HG02840 (cell line): Measurements from ENCODE around the gene TEKTIP1.
"Not testable (repeated sequence)": the region's sequence is repeated elsewhere in the genome, so short reads cannot be mapped to it uniquely, and the experiment has no call there.

Experiments
- ATAC-seq: cut with Tn5 transposase; IDR thresholded peaks from one replicate; pipeline ENCODE4 v1.9.1; 2021; ENCODE audit warnings: mild to moderate bottlenecking, moderate library complexity, moderate number of reproducible peaks; ENCODE audit not compliant: unreplicated experiment, low FRiP score

The TEKTIP1 gene

DNA sequence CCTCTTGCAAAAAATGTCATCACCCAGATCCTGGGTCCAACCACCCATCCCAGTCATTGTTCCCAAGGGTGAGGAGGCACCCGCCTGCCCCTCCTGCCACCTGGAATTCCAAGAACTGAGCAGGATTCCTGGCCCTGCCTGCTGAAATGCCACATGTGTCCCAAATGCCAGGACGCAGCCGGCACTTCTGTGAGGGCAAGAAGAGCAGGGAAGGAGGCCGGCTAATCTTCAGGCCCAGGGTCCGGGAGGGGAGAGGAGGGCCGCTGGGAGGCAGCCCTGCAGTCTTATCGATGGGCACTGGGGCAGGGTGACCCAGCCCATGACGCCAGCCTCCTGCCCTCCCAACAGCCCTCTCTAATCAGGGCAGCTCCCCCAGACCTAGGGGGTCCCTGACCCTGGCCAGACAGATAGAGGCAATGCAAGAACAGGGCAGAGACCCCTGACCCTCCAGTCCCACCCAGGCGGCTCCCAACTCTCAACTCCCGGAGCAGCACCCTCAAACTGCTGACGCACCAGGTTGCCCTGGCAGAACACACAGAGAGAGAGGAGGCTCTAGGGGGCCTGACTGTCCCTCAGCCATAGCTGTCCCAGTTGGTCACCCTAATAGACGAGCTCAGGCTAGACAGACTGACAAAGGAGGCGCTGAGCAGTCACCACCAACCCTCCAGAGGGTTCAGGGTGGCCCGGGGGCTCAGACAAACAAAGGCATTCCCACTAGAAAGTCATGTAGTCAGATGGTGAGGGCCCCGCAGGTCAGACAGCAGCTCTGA, 16.9 kb downstream of the TEKTIP1 start:
- no peak for ATAC-seq

DNA sequence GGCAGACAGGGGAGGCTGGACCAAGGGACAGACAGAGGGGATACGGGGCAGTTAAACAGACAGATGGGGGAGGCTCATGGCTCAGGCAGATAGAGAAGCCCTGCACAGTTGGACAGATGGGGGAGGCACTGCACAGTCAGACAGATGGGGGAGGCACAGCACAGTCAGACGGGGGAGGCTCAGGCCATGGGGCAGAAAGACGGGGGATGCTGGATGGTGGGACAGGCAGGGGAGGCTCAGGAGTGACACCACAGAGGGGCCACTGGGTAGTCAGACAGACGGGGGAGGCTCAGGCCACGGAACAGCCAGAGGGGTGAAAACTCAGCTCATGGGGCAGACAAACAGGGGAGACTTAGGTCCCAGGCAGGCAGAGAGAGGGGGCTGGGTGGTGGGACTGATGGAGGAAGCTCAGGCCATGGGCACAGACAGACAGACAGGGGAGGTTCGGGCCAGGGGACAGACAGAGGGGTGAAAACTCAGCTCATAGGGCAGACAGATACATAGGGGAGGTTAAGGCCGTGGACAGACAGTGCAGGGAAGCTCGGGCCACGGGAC, 17.5 kb downstream of the TEKTIP1 start:
- no peak for ATAC-seq

DNA sequence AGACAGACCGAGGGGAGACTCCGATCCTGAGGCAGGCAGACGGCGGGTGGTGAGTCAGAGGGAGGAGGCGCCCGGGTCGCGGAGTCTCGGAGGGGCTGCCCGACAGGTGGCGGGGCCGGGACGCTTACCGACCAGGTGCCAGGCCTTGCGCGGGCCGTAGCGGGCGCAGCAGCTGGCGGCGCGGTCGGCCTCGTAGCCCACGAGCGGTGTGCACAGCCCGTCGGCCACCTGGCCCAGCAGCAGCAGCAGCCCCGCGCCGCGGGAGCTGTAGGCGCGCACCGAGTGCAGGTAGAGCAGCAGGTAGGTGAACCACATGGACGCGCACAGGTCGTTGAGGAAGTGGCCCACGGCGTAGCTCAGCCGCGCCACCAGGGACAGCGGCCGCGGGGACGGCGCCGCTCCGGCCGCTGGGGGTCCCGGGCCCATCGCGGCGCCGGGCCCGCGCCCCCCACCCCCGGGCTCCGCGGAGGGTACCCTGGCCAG, 18.0 kb downstream of the TEKTIP1 start:
- peak; percentile 37 for ATAC-seq

DNA sequence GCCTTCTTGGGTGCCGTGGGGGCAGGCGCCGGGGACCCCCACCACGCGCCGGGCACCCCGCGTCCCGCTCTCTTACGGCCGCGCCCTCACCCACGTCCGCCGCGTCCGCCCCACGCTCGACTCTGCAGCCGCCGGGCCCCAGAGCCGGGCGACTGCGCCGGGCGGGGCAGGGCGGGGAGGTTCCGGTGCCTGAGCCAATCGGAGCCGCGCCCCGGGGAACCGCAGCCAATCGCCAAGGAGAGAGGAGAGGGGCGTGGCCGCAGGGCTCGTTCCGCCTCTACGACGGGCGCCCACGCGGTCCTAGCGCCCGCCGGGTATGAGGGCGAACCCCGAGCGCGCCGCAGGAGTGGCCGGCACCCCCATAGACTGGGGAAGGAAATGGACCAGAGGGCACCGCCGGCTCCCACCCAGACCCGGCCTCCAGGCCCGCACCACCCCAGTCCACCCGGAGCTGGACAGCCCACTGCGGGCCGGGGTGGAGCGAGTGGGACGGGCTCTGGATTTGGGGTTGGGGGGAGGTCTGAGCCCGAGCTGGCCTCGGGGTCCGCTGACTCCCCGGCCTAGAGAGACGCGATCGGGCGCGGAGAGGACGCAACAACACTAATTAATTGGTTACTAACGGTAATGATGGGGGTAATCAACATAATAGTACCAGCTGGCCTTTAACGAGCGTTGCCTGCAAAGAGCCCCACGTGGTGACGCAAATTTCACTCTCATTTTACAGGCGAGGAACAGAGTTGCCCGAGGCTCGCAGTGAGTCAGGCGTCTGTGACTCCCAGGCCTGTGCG, 18.7 kb downstream of the TEKTIP1 start, which contains the start of gene MFSD12:
Gene MFSD12 (minus strand): TSS at position 126 of the 788 bp plus-strand sequence. CDS start 183 bp downstream, outside the sequence.
- ATAC-seq: peak; percentile 79

DNA sequence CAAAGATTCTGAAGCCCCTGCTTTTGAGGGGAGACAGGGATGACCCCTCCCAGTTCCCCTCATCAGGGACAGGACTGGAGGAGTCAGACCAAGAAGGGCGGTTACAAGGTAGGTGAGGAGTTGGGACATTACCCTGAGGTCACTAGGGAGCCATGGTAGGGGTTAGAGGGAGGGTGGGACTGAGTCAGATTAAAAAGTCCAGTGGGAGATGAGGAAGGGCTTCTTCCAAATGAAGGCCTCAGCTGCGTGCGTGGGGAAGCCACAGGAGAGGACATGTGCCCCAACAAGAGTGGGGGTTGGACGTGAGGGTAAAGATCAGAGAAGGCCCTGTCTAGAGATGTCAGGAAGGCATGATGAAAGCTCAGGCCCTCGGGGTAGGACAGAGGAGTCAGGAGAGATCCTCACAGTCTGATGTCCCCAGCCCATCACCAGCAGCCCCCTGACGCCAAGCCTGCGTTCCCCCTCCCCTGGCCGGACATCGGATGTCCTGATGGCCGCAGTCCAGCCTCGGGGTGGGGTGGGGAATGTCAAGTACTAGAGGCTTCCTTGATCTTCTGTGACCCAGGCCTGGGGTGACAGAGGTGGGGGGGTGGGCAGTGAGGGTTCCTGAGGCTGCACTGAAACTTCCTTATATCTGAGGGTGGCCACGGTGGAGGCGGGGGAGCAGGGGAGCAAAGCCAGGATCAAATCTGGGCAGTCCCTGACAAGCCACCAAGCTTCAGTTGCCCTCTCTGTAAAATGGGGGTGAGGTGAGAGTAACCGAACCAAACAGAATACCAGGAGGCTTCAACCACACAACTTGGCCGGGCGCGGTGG, 24.9 kb downstream of the TEKTIP1 start:
- no peak for ATAC-seq

DNA sequence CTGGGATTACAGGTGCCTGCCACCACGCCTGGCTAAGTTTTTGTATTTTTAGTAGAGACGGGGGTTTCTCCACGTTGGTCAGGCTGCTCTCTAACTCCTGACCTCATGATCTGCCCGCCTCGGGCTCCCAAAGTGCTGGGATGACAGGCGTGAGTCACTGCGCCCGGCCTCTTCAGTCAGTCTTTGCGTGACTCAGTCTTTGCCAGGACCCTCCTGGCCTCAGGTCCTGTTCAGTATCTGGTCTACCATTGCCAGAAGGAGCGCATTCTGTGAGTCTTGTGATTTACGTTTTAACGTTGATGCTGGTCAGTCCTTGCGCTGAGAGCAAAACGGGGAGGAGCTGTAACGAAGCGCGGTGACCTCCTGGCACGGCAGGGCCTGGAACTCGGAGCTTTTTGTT, 26.2 kb downstream of the TEKTIP1 start:
- ATAC-seq: no peak

DNA sequence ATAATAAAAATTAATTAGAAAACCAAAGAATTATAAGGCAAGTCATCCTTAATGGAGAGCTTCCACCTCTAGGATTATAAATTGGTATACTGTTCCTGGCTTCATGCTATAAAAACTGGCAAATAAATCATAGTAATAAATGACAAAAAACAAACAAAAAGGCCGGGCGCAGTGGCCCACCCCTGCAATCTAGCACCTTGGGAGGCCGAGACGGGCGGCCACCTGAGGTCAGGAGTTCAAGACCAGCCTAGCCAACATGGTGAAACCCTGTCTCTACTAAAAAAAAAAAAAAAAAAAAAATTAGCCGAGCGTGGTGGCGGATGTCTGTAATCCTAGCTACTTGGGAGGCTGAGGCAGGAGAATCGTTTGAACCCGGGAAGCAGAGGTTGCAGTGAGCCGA, 31.1 kb downstream of the TEKTIP1 start:
- not testable (repeated sequence) for ATAC-seq

DNA sequence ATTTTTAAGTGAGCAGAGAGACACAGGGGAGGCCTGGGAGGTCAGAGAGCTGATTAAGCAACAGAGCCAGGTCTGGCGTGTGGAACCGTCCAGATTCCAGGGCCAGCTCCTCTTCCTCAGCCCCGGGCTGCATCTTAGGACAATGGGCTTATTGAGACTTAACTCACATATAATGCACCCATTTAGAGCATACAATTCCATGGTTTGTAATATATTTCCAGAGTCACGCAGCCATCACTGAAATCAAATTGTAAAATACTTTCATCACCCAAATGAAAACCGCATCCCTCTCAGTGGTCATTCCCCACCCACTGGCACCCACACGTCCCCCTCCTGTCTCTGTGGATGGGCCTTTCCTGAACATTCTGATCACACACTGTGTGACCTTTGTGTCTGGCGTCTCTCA, 31.6 kb downstream of the TEKTIP1 start:
- ATAC-seq: no peak

DNA sequence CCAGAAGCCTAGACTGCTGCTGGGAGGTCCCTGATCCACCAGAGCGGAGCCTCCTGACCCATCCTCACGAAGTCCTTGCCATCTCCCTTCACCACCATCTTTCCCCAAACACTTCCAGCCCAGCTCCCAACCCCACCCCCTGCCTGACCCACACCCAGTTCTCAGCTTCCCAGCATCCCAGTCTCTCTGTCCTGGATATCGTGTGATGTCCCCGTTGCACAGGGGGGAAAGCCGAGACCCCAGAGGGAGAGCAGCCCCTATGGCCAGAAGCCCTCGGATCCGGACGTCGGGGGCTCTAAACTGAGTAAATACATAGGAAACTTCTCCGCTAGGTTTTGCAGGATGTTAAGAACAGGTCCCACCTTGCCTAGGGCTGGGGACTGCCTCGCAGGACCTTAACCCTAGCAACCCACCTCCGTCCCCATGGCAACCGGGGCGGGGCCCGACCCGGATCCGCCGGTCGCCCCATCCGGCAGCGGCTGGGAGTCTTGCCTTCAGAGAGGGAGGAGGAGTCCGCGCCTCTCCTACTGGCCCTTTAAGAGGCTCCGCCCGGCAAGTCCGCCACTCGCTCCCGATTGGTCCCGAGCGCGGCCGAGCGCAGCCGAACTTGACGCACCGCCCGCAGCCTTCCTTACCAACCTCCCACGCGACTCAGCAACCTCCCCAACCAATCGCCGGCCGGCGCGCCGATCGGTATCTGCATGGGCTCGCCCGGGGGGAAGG, 33.3 kb downstream of the TEKTIP1 start:
- peak; percentile 86 for ATAC-seq

DNA sequence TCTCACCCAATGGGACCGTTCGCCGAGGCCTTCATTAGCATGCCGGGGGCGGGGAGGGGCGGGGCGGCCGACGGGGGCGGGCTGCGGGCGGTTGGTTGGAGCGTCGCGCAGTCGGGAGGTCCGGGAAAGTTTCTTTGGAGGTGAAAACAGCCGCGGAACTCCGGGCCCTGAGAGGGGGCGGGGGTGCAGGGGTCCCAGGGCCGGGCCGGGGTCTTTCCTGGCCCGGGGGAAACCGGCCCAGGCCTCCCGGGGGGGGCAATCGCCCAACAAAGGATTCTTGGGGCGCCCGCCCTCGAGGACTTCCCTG, 33.8 kb downstream of the TEKTIP1 start, which contains the start of gene HMG20B:
Gene HMG20B (plus strand): TSS at position 90 of the 307 bp plus-strand sequence. CDS start 366 bp downstream, outside the sequence.
- ATAC-seq: no peak

DNA sequence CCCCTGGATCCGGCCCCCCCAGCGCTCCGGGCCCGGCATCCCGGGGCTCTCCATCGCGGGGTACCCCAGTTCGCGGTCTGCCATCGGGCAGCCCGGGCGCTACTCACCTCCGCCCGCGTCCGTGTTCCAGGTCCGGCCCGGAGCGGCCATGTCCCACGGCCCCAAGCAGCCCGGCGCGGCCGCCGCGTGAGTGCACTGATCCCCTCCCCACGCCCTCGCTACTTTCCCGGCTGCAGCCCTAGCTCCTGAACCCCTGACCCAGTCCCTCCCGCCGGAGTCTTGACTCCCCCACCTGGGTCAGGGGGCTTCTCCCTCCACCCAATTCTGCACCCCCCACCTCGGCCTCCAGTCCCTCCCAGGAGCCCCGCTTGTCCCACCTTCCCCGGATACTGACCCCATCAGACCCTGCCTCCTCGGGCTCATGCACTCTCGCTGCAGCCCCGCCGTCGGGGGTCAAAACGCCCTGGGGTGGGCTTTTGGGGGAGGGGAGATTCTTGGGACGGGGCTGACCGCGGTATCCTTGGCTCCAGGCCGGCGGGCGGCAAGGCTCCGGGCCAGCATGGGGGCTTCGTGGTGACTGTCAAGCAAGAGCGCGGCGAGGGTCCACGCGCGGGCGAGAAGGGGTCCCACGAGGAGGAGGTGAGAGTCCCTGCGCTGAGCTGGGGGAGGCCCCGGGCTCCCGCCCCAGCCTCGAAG, 34.3 kb downstream of the TEKTIP1 start:
- peak; percentile 13 for ATAC-seq

DNA sequence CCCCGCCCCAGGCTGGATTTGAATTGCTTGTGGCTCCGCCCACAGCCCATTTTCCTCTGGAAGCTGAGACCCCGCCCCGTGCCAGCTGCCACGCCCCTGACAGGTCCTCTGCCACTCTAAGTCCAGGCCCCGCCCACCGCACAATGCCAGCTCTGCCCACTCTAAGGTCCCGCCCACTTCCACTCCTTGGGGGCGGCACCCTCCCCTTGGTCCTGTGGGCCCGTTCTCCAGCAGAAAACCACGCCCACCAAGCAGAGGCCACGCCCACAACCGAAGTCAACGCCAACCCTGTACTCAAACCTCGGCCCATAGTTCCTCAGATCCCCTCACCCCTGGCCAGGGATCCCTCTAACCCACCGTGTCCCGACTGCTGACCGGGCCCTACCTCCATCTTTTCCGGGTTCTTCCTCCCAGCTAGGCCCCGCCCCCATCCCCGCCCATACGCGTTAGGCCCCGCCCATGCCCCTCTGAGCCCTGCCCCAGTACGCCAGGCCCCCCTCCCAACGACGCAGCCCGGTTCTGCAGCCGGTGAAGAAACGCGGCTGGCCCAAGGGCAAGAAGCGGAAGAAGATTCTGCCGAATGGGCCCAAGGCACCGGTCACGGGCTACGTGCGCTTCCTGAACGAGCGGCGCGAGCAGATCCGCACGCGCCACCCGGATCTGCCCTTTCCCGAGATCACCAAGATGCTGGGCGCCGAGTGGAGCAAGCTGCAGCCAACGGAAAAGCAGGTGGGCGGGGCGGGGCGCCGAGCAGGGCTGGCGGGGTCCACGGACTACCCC, 35.1 kb downstream of the TEKTIP1 start:
- ATAC-seq: no peak

DNA sequence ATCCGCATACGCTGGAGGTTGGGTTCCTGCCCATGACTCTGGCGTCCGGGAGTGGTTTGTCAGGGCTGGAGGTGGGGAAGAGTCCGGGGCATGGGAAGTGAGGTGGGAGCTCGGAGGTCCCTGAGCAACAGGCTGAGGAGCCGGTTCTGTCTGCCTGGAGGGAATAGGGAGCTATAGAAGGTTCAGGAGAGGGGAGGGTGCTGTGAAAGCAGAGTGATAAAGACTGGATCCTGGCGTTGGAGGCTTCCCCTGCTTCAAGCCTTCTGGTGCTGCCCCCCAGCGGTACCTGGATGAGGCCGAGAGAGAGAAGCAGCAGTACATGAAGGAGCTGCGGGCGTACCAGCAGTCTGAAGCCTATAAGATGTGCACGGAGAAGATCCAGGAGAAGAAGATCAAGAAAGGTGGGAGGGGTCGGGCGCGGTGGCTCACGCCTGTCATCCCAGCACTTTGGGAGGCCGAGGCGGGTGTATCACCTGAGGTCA, 36.3 kb downstream of the TEKTIP1 start:
- no peak for ATAC-seq

DNA sequence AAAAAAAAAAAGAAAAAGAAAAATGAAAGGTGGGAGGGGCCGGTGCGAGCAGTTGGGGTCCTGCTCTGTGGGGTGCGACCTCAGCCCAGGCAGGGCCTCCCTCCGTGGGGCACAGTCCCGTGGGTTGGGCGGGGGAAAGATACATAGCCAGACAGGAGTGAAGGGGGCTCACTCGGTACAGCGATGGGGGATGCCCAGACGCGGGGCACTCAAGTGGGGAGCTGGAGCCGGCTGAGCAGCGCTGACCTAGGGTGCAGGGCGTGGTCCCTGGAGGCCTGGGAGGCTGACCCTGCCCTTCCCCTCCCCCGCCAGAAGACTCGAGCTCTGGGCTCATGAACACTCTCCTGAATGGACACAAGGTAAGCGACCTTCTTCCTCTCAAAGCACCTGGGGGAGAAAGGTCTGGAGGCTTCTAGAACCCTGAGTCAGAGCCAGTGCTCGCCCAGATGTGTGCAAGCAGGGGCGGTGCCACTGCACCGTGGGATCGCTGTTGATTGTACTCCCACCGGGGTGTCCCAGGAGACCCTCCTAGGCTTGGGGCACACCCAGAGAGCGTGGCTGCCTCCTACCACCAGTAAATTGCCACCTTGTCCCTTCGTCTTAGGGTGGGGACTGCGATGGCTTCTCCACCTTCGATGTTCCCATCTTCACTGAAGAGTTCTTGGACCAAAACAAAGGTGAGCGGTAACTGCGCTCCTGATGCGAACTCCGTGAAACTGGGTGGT, 37.1 kb downstream of the TEKTIP1 start:
- no peak for ATAC-seq

DNA sequence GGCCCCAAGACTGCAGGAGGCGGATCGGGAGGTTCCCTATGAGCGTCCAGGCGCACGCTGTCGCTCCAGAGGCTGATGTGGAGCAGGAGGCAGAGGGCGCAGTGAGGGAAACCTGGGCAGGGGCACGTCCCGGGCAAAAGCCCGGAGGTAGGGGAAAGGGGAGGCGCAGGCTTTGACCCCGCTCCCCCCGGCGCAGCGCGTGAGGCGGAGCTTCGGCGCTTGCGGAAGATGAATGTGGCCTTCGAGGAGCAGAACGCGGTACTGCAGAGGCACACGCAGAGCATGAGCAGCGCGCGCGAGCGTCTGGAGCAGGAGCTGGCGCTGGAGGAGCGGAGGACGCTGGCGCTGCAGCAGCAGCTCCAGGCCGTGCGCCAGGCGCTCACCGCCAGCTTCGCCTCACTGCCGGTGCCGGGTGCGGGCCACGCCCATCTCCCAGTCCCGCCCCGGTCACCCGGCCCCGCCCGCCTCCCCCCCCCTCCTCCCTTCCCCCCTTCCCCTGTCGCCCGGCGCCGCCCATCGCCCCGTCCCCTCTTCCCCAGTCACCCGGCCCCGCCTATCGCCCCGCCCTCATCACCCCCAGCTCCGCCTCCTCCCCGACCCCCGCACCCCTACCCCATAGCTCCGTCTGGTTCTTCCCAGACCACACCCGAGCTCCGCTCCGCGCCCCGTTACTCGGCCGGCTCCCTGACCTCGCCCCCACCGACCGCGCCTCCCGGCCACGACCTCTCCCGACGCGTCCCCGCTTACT, 37.9 kb downstream of the TEKTIP1 start:
- ATAC-seq: no peak

DNA sequence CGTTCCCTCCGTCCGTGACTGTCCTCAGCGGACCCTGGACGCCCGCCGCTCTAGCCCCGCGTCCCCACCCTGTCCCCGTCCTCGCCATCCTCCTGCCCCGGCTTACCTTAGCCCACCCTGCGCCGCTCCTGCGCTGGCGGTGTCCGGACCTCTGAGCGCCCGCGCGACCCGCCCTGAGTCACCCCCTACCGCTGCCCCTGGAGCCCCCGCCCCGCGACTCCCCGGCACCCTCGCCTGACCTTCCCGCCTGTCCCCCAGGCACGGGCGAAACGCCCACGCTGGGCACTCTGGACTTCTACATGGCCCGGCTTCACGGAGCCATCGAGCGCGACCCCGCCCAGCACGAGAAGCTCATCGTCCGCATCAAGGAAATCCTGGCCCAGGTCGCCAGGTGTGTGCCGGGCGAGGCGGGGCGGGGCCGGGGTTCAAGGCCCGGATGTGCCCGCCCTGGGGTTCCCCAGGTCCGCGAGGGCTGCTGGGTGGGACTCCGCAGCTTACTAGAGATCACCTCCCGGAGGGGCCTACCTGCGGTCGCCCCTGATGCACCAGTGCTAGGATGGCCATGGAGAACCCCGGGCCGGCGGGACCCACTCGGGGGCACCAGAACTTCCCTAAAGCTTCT, 38.9 kb downstream of the TEKTIP1 start:
- no peak for ATAC-seq
